ENCODE measurements around the gene LYPD4. TPM values are rescaled to one million over a fixed set of nuclear protein-coding genes. Genes with fewer than 3 reads are reported as not detected.

Gene LYPD4
- total and polyA plus RNA-seq, 2 donors (not counting 1 experiment from before 2014, with no cell fraction given): not detected

DNA sequence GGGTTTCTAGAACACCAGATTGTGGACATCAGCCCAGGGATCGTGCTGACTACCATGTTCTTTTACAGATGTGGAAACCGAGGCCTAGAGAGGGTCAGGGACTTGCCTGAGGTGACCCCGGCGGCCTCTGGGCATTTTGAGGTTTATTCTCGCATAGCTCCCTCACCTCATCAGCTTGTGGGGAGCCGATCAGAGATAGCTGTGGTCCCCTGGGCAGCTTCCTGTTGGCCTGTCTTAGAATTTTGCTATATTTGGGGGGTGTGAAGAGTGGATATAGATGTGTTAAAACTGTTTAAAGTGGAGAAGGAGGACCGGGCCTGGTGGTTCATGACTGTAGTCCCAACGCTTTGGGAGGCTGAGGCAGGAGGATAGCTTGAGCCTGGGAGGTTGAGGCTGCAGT lies 45.4 kb upstream of the LYPD4 start:
- Histone ChIP-seq H3K79me2 (ENCODE audit: control insufficient read depth, insufficient read depth, low read length) (peaks cover 91% of the 10 kb centered on the region), H3K4me2 (replicated peaks; ENCODE audit: low read depth, low read length, poor library complexity, severe bottlenecking) (no peak overlapping the region), H3K27me3 (replicated peaks in 1 of 4; ENCODE audit: control extremely low read depth in 1 of 4, control insufficient read depth in 3 of 4, insufficient read depth in 4 of 4, low read length in 3 of 4) (no peaks in the 10 kb centered on the region), H3K4me1 (ENCODE audit: control insufficient read depth in 2 of 2, insufficient read depth in 2 of 2, low read length in 2 of 2) (peaks cover 36 to 65% of the 10 kb centered on the region in 2 donors), H2AFZ (ENCODE audit: insufficient read depth, low read depth, low read length, poor library complexity, severe bottlenecking) (no peak overlapping the region), H3K27ac (ENCODE audit: low read length in 2 of 2) (no peak overlapping the region), H3K4me3 (ENCODE audit: control extremely low read depth in 1 of 5, extremely low read depth in 1 of 5, insufficient read depth in 1 of 5, low read depth in 2 of 5, low read length in 4 of 5) (no peak overlapping the region), H3K9ac (ENCODE audit: low read length) (no peak overlapping the region), H4K20me1 (ENCODE audit: control insufficient read depth, insufficient read depth, low read length, poor library complexity, severe bottlenecking) (peaks cover 80% of the 10 kb centered on the region), H3K36me3 (replicated peaks in 1 of 2; ENCODE audit: control extremely low read depth in 1 of 2, control insufficient read depth in 1 of 2, extremely low read depth in 1 of 2, insufficient read depth in 2 of 2, low read length in 1 of 2) (peaks cover 0 to 57% of the 10 kb centered on the region in 2 experiments), H3K9me3 (ENCODE audit: control extremely low read depth in 1 of 3, control insufficient read depth in 2 of 3, insufficient read depth in 1 of 3, low read length in 2 of 3) (no peaks in the 10 kb centered on the region)
- no peaks in the 10 kb centered on the region for H3K27me3 Mint-ChIP-seq
- H3K9me3 Mint-ChIP-seq (ENCODE audit: insufficient read depth): no peaks in the 10 kb centered on the region
- no peak for DNase-seq
- 95% methylated on average over 5 of the region's 8 CpGs for WGBS (ENCODE audit: insufficient coverage)
- peak overlapping the region; percentile 41 for H3K27ac Mint-ChIP-seq
- H3K4me3 Mint-ChIP-seq: no peak overlapping the region
- no peak for TF ChIP-seq EZH2 (IDR thresholded peaks at IDR 0.05; ENCODE audit: borderline replicate concordance, insufficient read depth, low read depth, low read length, poor library complexity, severe bottlenecking)
- no peak for TF ChIP-seq CTCF (IDR thresholded peaks at IDR 0.05)
- intact Hi-C loops (cut with micrococcal nuclease): no loop called here
- POLR2A ChIA-PET: interaction anchor here (7.7 kb wide), 1 partner anchor 14 kb away, joined by 92 read pairs; the partner anchor contains the start of gene CD79A
- CTCF ChIA-PET: interaction anchor here (1.1 to 7.3 kb wide), 7 partner anchors 13 to 56 kb away, joined by 3 to 180 read pairs (median 4); partner anchors contain the start of genes CD79A and RPS19
- H3K4me1 Mint-ChIP-seq: peaks cover 48% of the 10 kb centered on the region
- ATAC-seq (ENCODE audit: low read depth): no peak

DNA sequence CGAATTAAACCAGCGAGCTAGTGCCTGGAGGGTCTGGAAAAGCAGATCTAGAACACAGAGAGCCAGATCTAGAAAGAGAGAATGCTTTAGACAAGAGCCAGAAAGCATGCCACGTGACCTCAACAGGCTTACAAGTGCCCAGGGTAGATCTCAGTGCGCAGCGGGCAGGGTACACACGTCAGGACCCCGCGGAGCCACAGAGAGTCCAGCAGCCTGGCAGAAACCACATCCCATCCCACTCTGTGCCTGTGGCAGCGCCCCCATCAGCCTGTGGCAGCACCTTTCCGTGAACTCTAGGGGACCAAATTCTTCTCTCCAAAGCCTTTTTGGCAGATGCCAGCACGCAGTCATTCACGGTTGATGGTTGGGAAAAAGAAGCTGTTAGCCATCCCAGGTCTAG lies 44.4 kb upstream of the LYPD4 start:
- Histone ChIP-seq H3K4me1 (ENCODE audit: control insufficient read depth in 2 of 2, insufficient read depth in 2 of 2, low read length in 2 of 2) (peaks cover 42 to 67% of the 10 kb centered on the region in 2 donors), H3K4me2 (replicated peaks; ENCODE audit: low read depth, low read length, poor library complexity, severe bottlenecking) (no peak overlapping the region), H3K27me3 (replicated peaks in 1 of 4; ENCODE audit: control extremely low read depth in 1 of 4, control insufficient read depth in 3 of 4, insufficient read depth in 4 of 4, low read length in 3 of 4) (no peaks in the 10 kb centered on the region), H3K27ac (ENCODE audit: low read length in 2 of 2) (peak overlapping the region; percentile 6 to 79), H3K4me3 (ENCODE audit: control extremely low read depth in 1 of 5, extremely low read depth in 1 of 5, insufficient read depth in 1 of 5, low read depth in 2 of 5, low read length in 4 of 5) (no peak overlapping the region), H3K36me3 (replicated peaks in 1 of 2; ENCODE audit: control extremely low read depth in 1 of 2, control insufficient read depth in 1 of 2, extremely low read depth in 1 of 2, insufficient read depth in 2 of 2, low read length in 1 of 2) (peaks cover 0 to 48% of the 10 kb centered on the region in 2 experiments), H3K9me3 (ENCODE audit: control extremely low read depth in 1 of 3, control insufficient read depth in 2 of 3, insufficient read depth in 1 of 3, low read length in 2 of 3) (no peaks in the 10 kb centered on the region), H2AFZ (ENCODE audit: insufficient read depth, low read depth, low read length, poor library complexity, severe bottlenecking) (no peak overlapping the region), H3K79me2 (ENCODE audit: control insufficient read depth, insufficient read depth, low read length) (peaks cover 92% of the 10 kb centered on the region), H4K20me1 (ENCODE audit: control insufficient read depth, insufficient read depth, low read length, poor library complexity, severe bottlenecking) (peaks cover 77% of the 10 kb centered on the region), H3K9ac (ENCODE audit: low read length) (no peak overlapping the region)
- no peaks in the 10 kb centered on the region for H3K27me3 Mint-ChIP-seq
- POLR2A ChIA-PET: interaction anchor here (7.7 kb wide), 1 partner anchor 13 kb away, joined by 92 read pairs; the partner anchor contains the start of gene CD79A
- intact Hi-C loops (cut with micrococcal nuclease): no loop called here
- peaks cover 55% of the 10 kb centered on the region for H3K4me1 Mint-ChIP-seq
- peak overlapping the region; percentile 78 for H3K4me3 Mint-ChIP-seq
- peak overlapping the region; percentile 66 for H3K27ac Mint-ChIP-seq
- H3K9me3 Mint-ChIP-seq (ENCODE audit: insufficient read depth): no peaks in the 10 kb centered on the region
- CTCF ChIA-PET: interaction anchor here (1.0 to 7.3 kb wide), 10 partner anchors 10 to 63 kb away, joined by 3 to 180 read pairs (median 4); partner anchors contain the start of genes CD79A and RPS19
- WGBS (ENCODE audit: insufficient coverage): 95% methylated on average over 10 of the region's 12 CpGs
- TF ChIP-seq EZH2 (IDR thresholded peaks at IDR 0.05; ENCODE audit: borderline replicate concordance, insufficient read depth, low read depth, low read length, poor library complexity, severe bottlenecking): no peak
- no peak for TF ChIP-seq CTCF (IDR thresholded peaks at IDR 0.05)
- DNase-seq (no peak), ATAC-seq (ENCODE audit: low read depth) (no peak)
